ENCODE results near the gene ZFHX2. TPM values are rescaled to one million over a fixed set of nuclear protein-coding genes. Genes with fewer than 3 reads are reported as not detected.

The ZFHX2 gene
- total and polyA plus RNA-seq, 2 of the 13 experiments (the other 11 are each of a cell fraction or from before 2014, with no cell fraction given) = 0.17 to 0.44 TPM

- TF ChIP-seq DZIP1 (CRISPR knock-in tag; IDR thresholded peaks at IDR 0.05) (peak; percentile 90), SAFB2 (CRISPR knock-in tag; IDR thresholded peaks at IDR 0.05; ENCODE audit: borderline replicate concordance, low read depth) (peak; percentile 90; the same call in 1 of the 2 replicates), ZBTB37 (CRISPR knock-in tag; IDR thresholded peaks at IDR 0.05) (no peak), MED1 (CRISPR knock-in tag; IDR thresholded peaks at IDR 0.05) (peak; percentile 68), ZNF549 (CRISPR knock-in tag; IDR thresholded peaks at IDR 0.05) (no peak), RARG (CRISPR knock-in tag; IDR thresholded peaks at IDR 0.05; ENCODE audit: low read depth) (no peak), MXI1 (IDR thresholded peaks at IDR 0.05; ENCODE audit: borderline replicate concordance, low read depth, low read length) (peak; percentile 78; the same call in 1 of the 3 replicates), KLF13 (CRISPR knock-in tag; IDR thresholded peaks at IDR 0.05) (0 out of 2 replicates have a peak, but pooled peaks have one; percentile 37), MEF2D (CRISPR knock-in tag; IDR thresholded peaks at IDR 0.05) (peak; percentile 89), U2AF1 (optimal IDR thresholded peaks at IDR 0.05; ENCODE audit: low read depth, low read length) (peak; percentile 48), PAX8 (CRISPR knock-in tag; IDR thresholded peaks at IDR 0.05; ENCODE audit: borderline replicate concordance) (no peak), MEIS1 (CRISPR knock-in tag; IDR thresholded peaks at IDR 0.05; ENCODE audit: borderline replicate concordance) (peak; percentile 80), SP2 (CRISPR knock-in tag; IDR thresholded peaks at IDR 0.05) (no peak), FOXA3 (CRISPR knock-in tag; IDR thresholded peaks at IDR 0.05) (peak; percentile 55; the same call in 1 of the 2 replicates), SMYD3 (CRISPR knock-in tag; IDR thresholded peaks at IDR 0.05) (no peak), ZNF143 (CRISPR knock-in tag; IDR thresholded peaks at IDR 0.05) (peak; percentile 93), CEBPG (CRISPR knock-in tag; IDR thresholded peaks at IDR 0.05) (peak; percentile 46; the same call in 1 of the 2 replicates), THAP8 (CRISPR knock-in tag; IDR thresholded peaks at IDR 0.05; ENCODE audit: borderline replicate concordance) (no peak), SMAD3 (CRISPR knock-in tag; IDR thresholded peaks at IDR 0.05) (no peak), MXD1 (CRISPR knock-in tag; IDR thresholded peaks at IDR 0.05) (peak; percentile 63; the same call in 1 of the 2 replicates), ZNF883 (CRISPR knock-in tag; IDR thresholded peaks at IDR 0.05; ENCODE audit: not compliant biosample characterization) (peak; percentile 42), PLRG1 (conservative IDR thresholded peaks at IDR 0.05) (no peak), MYC (CRISPR knock-in tag; IDR thresholded peaks at IDR 0.05; ENCODE audit: borderline replicate concordance) (peak; percentile 89), NKX3-1 (CRISPR knock-in tag; IDR thresholded peaks at IDR 0.05) (peak; percentile 86; the same call in 1 of the 2 replicates), ZNF20 (CRISPR knock-in tag; IDR thresholded peaks at IDR 0.05) (no peak), GPN1 (CRISPR knock-in tag; IDR thresholded peaks at IDR 0.05; ENCODE audit: borderline replicate concordance) (no peak), ZNF672 (CRISPR knock-in tag; IDR thresholded peaks at IDR 0.05) (no peak)
Observed at GRCh38 chr14:23551266-23552028, at the start of gene ZFHX2 (continued).

All from HepG2 (cell line).